GM12878 (cell line): ENCODE data around the gene TPCN2. TPM values are rescaled to one million over a fixed set of nuclear protein-coding genes. Genes with fewer than 3 reads are reported as not detected.

Source experiments
- ATAC-seq: fragments of 200-7000 bp; cut with Tn5 transposase; 3 replicates; pipeline ENCODE4 v1.9.1; 2020; ENCODE audit warnings: mild to moderate bottlenecking, moderate library complexity
- BruUV-seq: library from RNA; stranded (reverse); fragments of 400-500 nt; replicated peaks from 2 replicates; lab custom pipeline; 2021; lab: Mats Ljungman, UMichigan
- CTCF ChIA-PET: fragments of 300-600 bp; sonication (Branson Sonifier 250); formaldehyde crosslinking; extraction: SDS; loops from one replicate; lab custom pipeline; 2021; ENCODE audit warnings: inconsistent platforms; lab: Yijun Ruan, JAX
- POLR2A ChIA-PET: fragments of 350-600 bp; formaldehyde crosslinking; extraction: SDS; loops from one replicate; lab custom pipeline; 2021; ENCODE audit warnings: inconsistent platforms; lab: Charles Lee
- RAD21 ChIA-PET: fragments of 300-600 bp; sonication (Branson Sonifier 250); formaldehyde crosslinking; loops from one replicate; lab custom pipeline; 2023; ENCODE audit warnings: antibody characterized with exemption; ENCODE audit not compliant: unreplicated experiment; lab: Charles Lee
- SMC1A ChIA-PET: fragments of 300-600 bp; sonication (Branson Sonifier 250); formaldehyde crosslinking; loops from one replicate; lab custom pipeline; 2023; ENCODE audit not compliant: unreplicated experiment, uncharacterized antibody; lab: Charles Lee
- DNase-seq: peaks from one replicate; pipeline ENCODE4 v3.0.0-alpha.2; 2011; ENCODE audit warnings: low read depth, low spot score
- FAIRE-seq: peaks from 3 replicates; lab custom pipeline; 2011; peaks lifted over from hg19 to GRCh38; lab: Jason Lieb, UNC
- H2AFZ ChIP-seq: 2 replicates; pipeline ENCODE4 v1.6.0; 2011; ENCODE audit warnings: low read depth, low read length, control low read depth; ENCODE audit not compliant: control insufficient read depth
- H3K27ac ChIP-seq: 2 replicates; pipeline ENCODE4 v1.5.1; 2011; ENCODE audit warnings: control low read depth; ENCODE audit not compliant: control insufficient read depth, insufficient read depth
- H3K27me3 ChIP-seq, 2 experiments: replicated peaks in 1 of 2; 2 replicates each; pipeline versions ENCODE4 v1.6.0 to v1.6.1; 2011; ENCODE audit warnings: low read length in 1 of 2; ENCODE audit not compliant: control insufficient read depth in 2 of 2, insufficient read depth in 2 of 2
- H3K36me3 ChIP-seq, 2 experiments: 2 replicates each; pipeline ENCODE4 v1.5.1; 2011; ENCODE audit warnings: low read length in 1 of 2; ENCODE audit not compliant: control insufficient read depth in 2 of 2, insufficient read depth in 2 of 2
- H3K4me1 ChIP-seq: 2 replicates; pipeline ENCODE4 v1.6.1; 2011; ENCODE audit warnings: mild to moderate bottlenecking, low read length, moderate library complexity, mixed read lengths; ENCODE audit not compliant: control insufficient read depth, insufficient read depth
- H3K4me2 ChIP-seq: 2 replicates; pipeline ENCODE4 v1.6.0; 2011; ENCODE audit warnings: control low read depth; ENCODE audit not compliant: control insufficient read depth, insufficient read depth
- H3K4me3 ChIP-seq: fragments of 200-600 bp; sonication (generic); 2 replicates; pipeline ENCODE4 v1.5.1; 2016
- H3K79me2 ChIP-seq: 2 replicates; pipeline ENCODE4 v1.6.0; 2011; ENCODE audit warnings: low read length; ENCODE audit not compliant: control insufficient read depth, insufficient read depth
- H3K9ac ChIP-seq: 2 replicates; pipeline ENCODE4 v1.8.0; 2011; ENCODE audit warnings: low read length, control low read depth, mixed read lengths; ENCODE audit not compliant: control insufficient read depth, insufficient read depth
- H3K9me3 ChIP-seq: replicated peaks from 3 replicates; pipeline ENCODE4 v1.5.1; 2011; ENCODE audit warnings: mild to moderate bottlenecking, low read length; ENCODE audit not compliant: control insufficient read depth, insufficient read depth
- H4K20me1 ChIP-seq: 2 replicates; pipeline ENCODE4 v1.6.0; 2011; ENCODE audit not compliant: control insufficient read depth, insufficient read depth
- CBFB ChIP-seq: IDR thresholded peaks from 2 replicates; pipeline ENCODE4 v1.6.1; 2016; ENCODE audit warnings: antibody characterized with exemption, low read depth
- EGR1 ChIP-seq, 2 experiments: IDR thresholded peaks; 1 replicate in 1 of 2; 2 replicates in 1 of 2; pipeline ENCODE4 v1.6.1; 2011 to 2012; ENCODE audit warnings: low read depth in 2 of 2, low read length in 2 of 2, borderline replicate concordance in 1 of 2, mild to moderate bottlenecking in 1 of 2, moderate library complexity in 1 of 2
- GATAD2B ChIP-seq: fragments of 450-650 bp; conservative IDR thresholded peaks from 2 replicates; pipeline ENCODE4 v1.6.1; 2017; ENCODE audit warnings: low read depth, mild to moderate bottlenecking, moderate library complexity
- RAD21 ChIP-seq: IDR thresholded peaks from 2 replicates; pipeline ENCODE4 v1.6.1; 2011; ENCODE audit warnings: mild to moderate bottlenecking, low read depth, low read length, moderate library complexity; ENCODE audit not compliant: insufficient read depth
- RBBP5 ChIP-seq: fragments of 200-600 bp; sonication (generic); conservative IDR thresholded peaks from 2 replicates; pipeline ENCODE4 v1.6.1; 2016
- SIN3A ChIP-seq: IDR thresholded peaks from 2 replicates; pipeline ENCODE4 v1.6.1; 2012; ENCODE audit warnings: low read depth, low read length, improper control_type of control experiment
- SMC3 ChIP-seq: IDR thresholded peaks from 2 replicates; pipeline ENCODE4 v1.6.1; 2011; ENCODE audit warnings: low read length, improper control_type of control experiment, borderline replicate concordance
- SUPT20H ChIP-seq: IDR thresholded peaks from 2 replicates; pipeline ENCODE4 v1.6.1; 2011; ENCODE audit warnings: low read depth, mild to moderate bottlenecking, low read length, moderate library complexity, borderline replicate concordance; ENCODE audit not compliant: control insufficient read depth
- TAF1 ChIP-seq: IDR thresholded peaks from 2 replicates; pipeline ENCODE4 v1.6.1; 2011; ENCODE audit warnings: mild to moderate bottlenecking, low read depth, low read length, borderline replicate concordance
- ZNF207 ChIP-seq: fragments of 450-650 bp; IDR thresholded peaks from 2 replicates; pipeline ENCODE4 v1.6.1; 2014; ENCODE audit warnings: antibody characterized with exemption, mild to moderate bottlenecking, borderline replicate concordance
- WGBS: methylation state at CpG from one replicate; pipeline ENCODE4 v1.1.6; 2016; ENCODE audit warnings: low lambda C conversion rate; ENCODE audit not compliant: insufficient replicate concordance, insufficient coverage; ENCODE audit errors: missing lambda C conversion rate; 5-methylcytosine and 5-hydroxymethylcytosine counted together
- in situ Hi-C: fragments of 300-500 bp; cut with MboI; formaldehyde crosslinking; loops from 9 replicates; pipeline ENCODE4 v1.14.3; 2018; ENCODE audit warnings: mixed read lengths
- intact Hi-C: fragments of 100-400 bp; cut with micrococcal nuclease; formaldehyde crosslinking; loops from one replicate; pipeline ENCODE4 v1.14.2; 2022; ENCODE audit not compliant: unreplicated experiment
- polyA plus RNA-seq, 11 experiments: library from polyadenylated mRNA; depleted of rRNA in 4 of 11; unstranded in 6 of 11; stranded (reverse) in 5 of 11; fragments of >200 nt; fragmentation: Nextera tagmentation in 4 of 11; fragmentation: Illumina TruSeq in 1 of 11; extraction: Ambion mirVana in 4 of 11; extraction: Trizol in 1 of 11; gene quantifications; 1 replicate in 1 of 11; 2 replicates in 10 of 11; pipeline versions ENCODE4 v1.2.1 to v1.2.3, GENCODE V29; 2011 to 2016; ENCODE audit warnings: inconsistent platforms in 2 of 11, missing spikeins in 2 of 11, low read depth in 1 of 11
- total RNA-seq, 4 experiments: library from RNA; depleted of rRNA in 3 of 4; stranded (reverse); fragments of >200 nt in 3 of 4; fragmentation: Illumina TruSeq in 1 of 4; extraction: Trizol in 1 of 4; gene quantifications; 2 replicates each; pipeline versions ENCODE4 v1.2.1 to v1.2.3, GENCODE V29; 2013 to 2021
- TF ChIP-seq, protein P1 (sequence below): IDR thresholded peaks from 2 replicates; pipeline ENCODE4 v1.6.1; 2012; ENCODE audit warnings: mild to moderate bottlenecking, low read depth, low read length
- TF ChIP-seq, protein P2 (sequence below): fragments of 450-650 bp; conservative IDR thresholded peaks from 2 replicates; pipeline ENCODE4 v1.6.1; 2017; ENCODE audit warnings: mild to moderate bottlenecking, moderate library complexity
- TF ChIP-seq, protein P3 (sequence below): fragments of 450-650 bp; formaldehyde crosslinking; IDR thresholded peaks from 2 replicates; pipeline ENCODE4 v1.4.0; 2020; ENCODE audit warnings: mild to moderate bottlenecking, moderate library complexity

TPCN2 gene
- total and polyA plus RNA-seq, 10 of the 15 experiments (the other 5 are each of a cell fraction or from before 2014, with no cell fraction given), result 1.7 to 18.4 (median 8.4) TPM

DNA sequence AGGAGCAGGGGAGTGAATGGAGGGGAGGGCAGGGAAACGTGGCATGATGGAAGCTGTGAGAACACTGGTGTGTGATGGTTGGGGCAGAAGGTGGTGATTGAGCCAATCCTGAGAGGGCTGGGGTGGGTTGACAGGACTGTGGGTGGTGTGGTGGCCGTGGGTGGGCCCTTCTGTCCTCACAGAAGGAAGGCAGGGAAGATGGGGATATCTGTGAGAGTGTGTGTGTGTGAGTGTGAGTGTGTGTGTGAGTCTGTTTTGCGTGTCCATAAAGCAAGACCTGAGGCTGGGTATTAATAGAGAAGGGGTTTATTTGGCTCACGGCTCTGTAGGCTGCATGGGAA, 13.0 kb downstream of the TPCN2 start (continued):
- TF ChIP-seq, protein P1, sequence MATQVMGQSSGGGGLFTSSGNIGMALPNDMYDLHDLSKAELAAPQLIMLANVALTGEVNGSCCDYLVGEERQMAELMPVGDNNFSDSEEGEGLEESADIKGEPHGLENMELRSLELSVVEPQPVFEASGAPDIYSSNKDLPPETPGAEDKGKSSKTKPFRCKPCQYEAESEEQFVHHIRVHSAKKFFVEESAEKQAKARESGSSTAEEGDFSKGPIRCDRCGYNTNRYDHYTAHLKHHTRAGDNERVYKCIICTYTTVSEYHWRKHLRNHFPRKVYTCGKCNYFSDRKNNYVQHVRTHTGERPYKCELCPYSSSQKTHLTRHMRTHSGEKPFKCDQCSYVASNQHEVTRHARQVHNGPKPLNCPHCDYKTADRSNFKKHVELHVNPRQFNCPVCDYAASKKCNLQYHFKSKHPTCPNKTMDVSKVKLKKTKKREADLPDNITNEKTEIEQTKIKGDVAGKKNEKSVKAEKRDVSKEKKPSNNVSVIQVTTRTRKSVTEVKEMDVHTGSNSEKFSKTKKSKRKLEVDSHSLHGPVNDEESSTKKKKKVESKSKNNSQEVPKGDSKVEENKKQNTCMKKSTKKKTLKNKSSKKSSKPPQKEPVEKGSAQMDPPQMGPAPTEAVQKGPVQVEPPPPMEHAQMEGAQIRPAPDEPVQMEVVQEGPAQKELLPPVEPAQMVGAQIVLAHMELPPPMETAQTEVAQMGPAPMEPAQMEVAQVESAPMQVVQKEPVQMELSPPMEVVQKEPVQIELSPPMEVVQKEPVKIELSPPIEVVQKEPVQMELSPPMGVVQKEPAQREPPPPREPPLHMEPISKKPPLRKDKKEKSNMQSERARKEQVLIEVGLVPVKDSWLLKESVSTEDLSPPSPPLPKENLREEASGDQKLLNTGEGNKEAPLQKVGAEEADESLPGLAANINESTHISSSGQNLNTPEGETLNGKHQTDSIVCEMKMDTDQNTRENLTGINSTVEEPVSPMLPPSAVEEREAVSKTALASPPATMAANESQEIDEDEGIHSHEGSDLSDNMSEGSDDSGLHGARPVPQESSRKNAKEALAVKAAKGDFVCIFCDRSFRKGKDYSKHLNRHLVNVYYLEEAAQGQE, result no peak
- TF ChIP-seq ZNF207 (no peak), EGR1 (IDR thresholded peaks at IDR 0.05; ENCODE audit: borderline replicate concordance in 1 of 2, low read depth in 2 of 2, low read length in 2 of 2) (no peak), SMC3 (no peak)
- TF ChIP-seq, protein P2, sequence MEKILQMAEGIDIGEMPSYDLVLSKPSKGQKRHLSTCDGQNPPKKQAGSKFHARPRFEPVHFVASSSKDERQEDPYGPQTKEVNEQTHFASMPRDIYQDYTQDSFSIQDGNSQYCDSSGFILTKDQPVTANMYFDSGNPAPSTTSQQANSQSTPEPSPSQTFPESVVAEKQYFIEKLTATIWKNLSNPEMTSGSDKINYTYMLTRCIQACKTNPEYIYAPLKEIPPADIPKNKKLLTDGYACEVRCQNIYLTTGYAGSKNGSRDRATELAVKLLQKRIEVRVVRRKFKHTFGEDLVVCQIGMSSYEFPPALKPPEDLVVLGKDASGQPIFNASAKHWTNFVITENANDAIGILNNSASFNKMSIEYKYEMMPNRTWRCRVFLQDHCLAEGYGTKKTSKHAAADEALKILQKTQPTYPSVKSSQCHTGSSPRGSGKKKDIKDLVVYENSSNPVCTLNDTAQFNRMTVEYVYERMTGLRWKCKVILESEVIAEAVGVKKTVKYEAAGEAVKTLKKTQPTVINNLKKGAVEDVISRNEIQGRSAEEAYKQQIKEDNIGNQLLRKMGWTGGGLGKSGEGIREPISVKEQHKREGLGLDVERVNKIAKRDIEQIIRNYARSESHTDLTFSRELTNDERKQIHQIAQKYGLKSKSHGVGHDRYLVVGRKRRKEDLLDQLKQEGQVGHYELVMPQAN, result no peak

DNA sequence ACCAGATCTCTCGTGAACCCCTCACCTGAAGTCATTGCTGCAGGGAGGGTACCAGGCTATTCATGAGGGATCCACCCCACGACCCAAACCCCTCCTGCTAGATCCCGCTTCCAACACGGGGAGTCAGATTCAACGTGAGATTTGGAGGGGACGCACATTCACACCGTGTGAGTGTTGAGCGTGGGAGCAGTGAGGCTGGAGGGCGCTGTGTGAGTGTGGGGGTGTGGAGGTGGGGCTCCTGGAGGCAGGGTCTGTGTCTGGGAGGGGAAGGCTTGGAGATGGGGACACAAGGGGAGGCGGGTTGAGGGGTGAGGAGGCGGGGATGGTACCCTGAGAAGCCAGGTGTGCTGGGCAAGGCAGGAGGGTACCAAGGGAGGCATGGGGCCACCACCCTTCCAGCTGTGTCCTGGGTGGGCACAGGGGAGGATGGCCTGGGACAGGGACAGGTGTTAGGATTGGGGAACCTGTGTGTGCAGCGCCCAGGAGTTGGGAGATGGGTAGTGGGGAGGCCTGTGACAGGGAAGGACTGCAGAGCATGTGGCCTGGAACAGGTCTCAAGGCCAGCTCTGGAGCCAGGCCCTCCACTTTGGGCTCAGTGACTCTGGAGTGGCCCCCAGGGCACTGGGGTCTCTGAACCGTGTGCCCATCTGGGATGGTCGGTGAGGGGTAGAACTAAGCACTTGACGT, 13.6 kb downstream of the TPCN2 start:
- Histone ChIP-seq H3K79me2 (peaks cover 2% of the 10 kb centered on the region; the same call in 1 of the 2 replicates), H3K9me3 (no peaks in the 10 kb centered on the region), H3K9ac (no peak overlapping the region), H3K4me1 (no peaks in the 10 kb centered on the region), H3K27me3 (no peaks in the 10 kb centered on the region), H3K4me3 (no peak overlapping the region), H3K36me3 (peaks cover 0 to 20% of the 10 kb centered on the region in 2 experiments; a peak in 3 of 4 replicates), H2AFZ (no peak overlapping the region), H4K20me1 (no peaks in the 10 kb centered on the region), H3K27ac (no peak overlapping the region), H3K4me2 (no peak overlapping the region)
- in situ Hi-C loops (no loop called here), intact Hi-C loops (no loop called here)
- ChIA-PET POLR2A (interaction anchor here (0.5 kb wide), 1 partner anchor 35 kb away, joined by 6 read pairs; no protein-coding TSS in a partner anchor), RAD21 (no interaction called here), CTCF (no interaction called here), SMC1A (no interaction called here)
- DNase-seq, result no peak
- 92% methylated on average over 12 of the region's 15 CpGs for WGBS
- FAIRE-seq, result no peak
- ATAC-seq, result no peak
- no TSS peak for BruUV-seq
- TF ChIP-seq SUPT20H (no peak), TAF1 (no peak), RBBP5 (no peak), RAD21 (no peak), CBFB (no peak), GATAD2B (no peak), SIN3A (no peak)
- TF ChIP-seq, protein P3, sequence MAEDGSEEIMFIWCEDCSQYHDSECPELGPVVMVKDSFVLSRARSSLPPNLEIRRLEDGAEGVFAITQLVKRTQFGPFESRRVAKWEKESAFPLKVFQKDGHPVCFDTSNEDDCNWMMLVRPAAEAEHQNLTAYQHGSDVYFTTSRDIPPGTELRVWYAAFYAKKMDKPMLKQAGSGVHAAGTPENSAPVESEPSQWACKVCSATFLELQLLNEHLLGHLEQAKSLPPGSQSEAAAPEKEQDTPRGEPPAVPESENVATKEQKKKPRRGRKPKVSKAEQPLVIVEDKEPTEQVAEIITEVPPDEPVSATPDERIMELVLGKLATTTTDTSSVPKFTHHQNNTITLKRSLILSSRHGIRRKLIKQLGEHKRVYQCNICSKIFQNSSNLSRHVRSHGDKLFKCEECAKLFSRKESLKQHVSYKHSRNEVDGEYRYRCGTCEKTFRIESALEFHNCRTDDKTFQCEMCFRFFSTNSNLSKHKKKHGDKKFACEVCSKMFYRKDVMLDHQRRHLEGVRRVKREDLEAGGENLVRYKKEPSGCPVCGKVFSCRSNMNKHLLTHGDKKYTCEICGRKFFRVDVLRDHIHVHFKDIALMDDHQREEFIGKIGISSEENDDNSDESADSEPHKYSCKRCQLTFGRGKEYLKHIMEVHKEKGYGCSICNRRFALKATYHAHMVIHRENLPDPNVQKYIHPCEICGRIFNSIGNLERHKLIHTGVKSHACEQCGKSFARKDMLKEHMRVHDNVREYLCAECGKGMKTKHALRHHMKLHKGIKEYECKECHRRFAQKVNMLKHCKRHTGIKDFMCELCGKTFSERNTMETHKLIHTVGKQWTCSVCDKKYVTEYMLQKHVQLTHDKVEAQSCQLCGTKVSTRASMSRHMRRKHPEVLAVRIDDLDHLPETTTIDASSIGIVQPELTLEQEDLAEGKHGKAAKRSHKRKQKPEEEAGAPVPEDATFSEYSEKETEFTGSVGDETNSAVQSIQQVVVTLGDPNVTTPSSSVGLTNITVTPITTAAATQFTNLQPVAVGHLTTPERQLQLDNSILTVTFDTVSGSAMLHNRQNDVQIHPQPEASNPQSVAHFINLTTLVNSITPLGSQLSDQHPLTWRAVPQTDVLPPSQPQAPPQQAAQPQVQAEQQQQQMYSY, result no peak
